Measurements from ENCODE around the gene ADM5. TPM values are rescaled to one million over a fixed set of nuclear protein-coding genes. Genes with fewer than 3 reads are reported as not detected.

The ADM5 gene
- total and polyA plus RNA-seq, 2 experiments from 2014 or later, result 2.8 to 5.7 TPM

DNA sequence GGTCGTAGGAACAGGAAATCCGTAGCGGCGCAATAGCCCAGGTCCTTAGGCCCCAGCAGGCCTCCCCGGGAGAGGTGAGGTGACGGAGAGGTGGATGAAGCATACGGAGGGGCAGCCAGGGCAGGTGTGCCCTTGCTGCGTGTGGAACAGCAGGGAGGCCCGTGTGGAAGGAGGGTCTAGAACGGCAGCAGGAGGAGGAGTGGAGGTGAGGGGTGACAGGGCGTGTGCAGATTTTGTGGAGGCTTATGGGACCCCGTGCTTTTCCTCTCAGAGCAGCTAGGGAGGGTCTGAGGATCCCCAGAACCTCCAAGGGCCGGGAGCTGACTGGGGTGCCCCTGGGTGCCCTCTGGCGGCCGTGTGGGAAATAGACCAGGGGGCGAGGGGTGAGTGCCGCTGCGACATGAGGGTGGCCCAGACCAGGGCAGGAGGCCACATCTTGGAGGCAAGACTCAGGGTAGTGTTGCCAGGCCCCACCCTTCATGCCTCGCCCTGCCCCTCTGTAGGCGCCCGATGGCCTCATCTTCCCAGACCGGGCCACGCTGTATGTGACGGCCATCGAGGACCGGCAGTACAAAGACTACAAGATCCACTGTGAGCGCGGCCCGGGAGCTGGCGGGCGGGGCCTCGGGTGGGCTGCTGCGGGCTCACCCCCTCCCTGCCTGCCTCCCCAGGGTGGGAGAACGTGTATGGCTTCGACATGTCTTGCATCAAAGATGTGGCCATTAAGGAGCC, 5.0 kb upstream of the ADM5 start:
- peak overlapping the region; percentile 72 for H3K27ac ChIP-seq (ENCODE audit: low read depth)
- DNase-seq (ENCODE audit: low spot score) (peak; percentile 75), ATAC-seq (peak; percentile 59)
- H3K79me2 ChIP-seq (replicated peaks; ENCODE audit: insufficient read depth), result peaks cover 45% of the 10 kb centered on the region
- no peak overlapping the region for H3K4me2 ChIP-seq
- peaks cover 34% of the 10 kb centered on the region for H3K4me1 ChIP-seq (ENCODE audit: insufficient read depth)
- Mint-ChIP-seq H3K27ac (no peak overlapping the region), H3K4me3 (no peak overlapping the region), H3K4me1 (peaks cover 54% of the 10 kb centered on the region), H3K36me3 (ENCODE audit: low read depth) (peaks cover 70% of the 10 kb centered on the region), H3K27me3 (ENCODE audit: insufficient read depth, low read depth, poor library complexity) (peaks cover 36% of the 10 kb centered on the region), H3K9me3 (no peaks in the 10 kb centered on the region)
- no peaks in the 10 kb centered on the region for H3K9me2 ChIP-seq (ENCODE audit: insufficient read depth)
- H3K36me3 ChIP-seq (ENCODE audit: insufficient read depth), result peaks cover 44% of the 10 kb centered on the region
- H3K4me3 ChIP-seq, result no peak overlapping the region
- no peak overlapping the region for H2AFZ ChIP-seq
- H3F3A ChIP-seq (replicated peaks; ENCODE audit: low read depth), result peaks cover 71% of the 10 kb centered on the region
- no peaks in the 10 kb centered on the region for H3K27me3 ChIP-seq (ENCODE audit: insufficient read depth)
- peaks cover 56% of the 10 kb centered on the region for H4K20me1 ChIP-seq (replicated peaks; ENCODE audit: insufficient read depth)
- no peak for TF ChIP-seq EZH2phosphoT487 (IDR thresholded peaks at IDR 0.05; ENCODE audit: unreplicated experiment)
- TF ChIP-seq, protein P1, sequence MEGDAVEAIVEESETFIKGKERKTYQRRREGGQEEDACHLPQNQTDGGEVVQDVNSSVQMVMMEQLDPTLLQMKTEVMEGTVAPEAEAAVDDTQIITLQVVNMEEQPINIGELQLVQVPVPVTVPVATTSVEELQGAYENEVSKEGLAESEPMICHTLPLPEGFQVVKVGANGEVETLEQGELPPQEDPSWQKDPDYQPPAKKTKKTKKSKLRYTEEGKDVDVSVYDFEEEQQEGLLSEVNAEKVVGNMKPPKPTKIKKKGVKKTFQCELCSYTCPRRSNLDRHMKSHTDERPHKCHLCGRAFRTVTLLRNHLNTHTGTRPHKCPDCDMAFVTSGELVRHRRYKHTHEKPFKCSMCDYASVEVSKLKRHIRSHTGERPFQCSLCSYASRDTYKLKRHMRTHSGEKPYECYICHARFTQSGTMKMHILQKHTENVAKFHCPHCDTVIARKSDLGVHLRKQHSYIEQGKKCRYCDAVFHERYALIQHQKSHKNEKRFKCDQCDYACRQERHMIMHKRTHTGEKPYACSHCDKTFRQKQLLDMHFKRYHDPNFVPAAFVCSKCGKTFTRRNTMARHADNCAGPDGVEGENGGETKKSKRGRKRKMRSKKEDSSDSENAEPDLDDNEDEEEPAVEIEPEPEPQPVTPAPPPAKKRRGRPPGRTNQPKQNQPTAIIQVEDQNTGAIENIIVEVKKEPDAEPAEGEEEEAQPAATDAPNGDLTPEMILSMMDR (conservative IDR thresholded peaks at IDR 0.05; ENCODE audit: low read depth in 2 of 2), result peak; percentile 60 to 70
- no peak for TF ChIP-seq ZNF331 (CRISPR knock-in tag; IDR thresholded peaks at IDR 0.05; ENCODE audit: low read depth)
- TF ChIP-seq JUNB (IDR thresholded peaks at IDR 0.05; ENCODE audit: unreplicated experiment), result no peak
- TF ChIP-seq ZNF114 (CRISPR knock-in tag; IDR thresholded peaks at IDR 0.05), result no peak

DNA sequence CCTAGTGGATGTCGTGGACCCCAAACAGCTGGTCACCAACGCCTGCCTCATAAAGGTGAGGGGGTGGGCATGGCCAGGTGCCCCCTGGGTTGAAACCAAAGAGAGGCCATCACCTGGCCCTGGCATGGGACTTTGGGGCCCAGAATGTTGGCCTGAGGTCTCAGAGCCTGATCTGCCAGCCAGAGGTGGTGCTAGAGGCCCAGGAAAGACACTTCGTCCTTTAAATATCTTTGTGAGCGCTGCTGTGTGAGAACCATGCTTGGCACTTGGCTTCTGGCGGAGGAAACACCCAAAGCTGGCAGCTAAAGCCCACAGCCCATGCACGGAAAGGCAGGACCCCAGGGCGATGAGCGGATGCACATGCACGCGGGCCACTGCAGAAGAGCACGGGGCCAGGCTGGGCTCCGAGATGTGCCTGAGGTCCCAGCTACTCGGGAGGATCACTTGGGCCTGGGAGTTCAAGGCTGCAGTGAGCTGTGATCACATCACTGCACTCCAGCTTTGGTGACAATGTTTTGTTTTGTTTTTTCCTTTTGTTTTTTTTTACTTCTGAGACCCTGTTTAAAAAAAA, 4.3 kb upstream of the ADM5 start:
- Histone ChIP-seq H3K9me2 (ENCODE audit: insufficient read depth) (no peaks in the 10 kb centered on the region), H3K36me3 (ENCODE audit: insufficient read depth) (peaks cover 44% of the 10 kb centered on the region), H3K27ac (ENCODE audit: low read depth) (peak overlapping the region; percentile 72), H3K27me3 (ENCODE audit: insufficient read depth) (no peaks in the 10 kb centered on the region), H4K20me1 (replicated peaks; ENCODE audit: insufficient read depth) (peaks cover 55% of the 10 kb centered on the region), H3K4me2 (no peak overlapping the region), H3K4me3 (no peak overlapping the region), H3K4me1 (ENCODE audit: insufficient read depth) (peaks cover 28% of the 10 kb centered on the region), H3F3A (replicated peaks; ENCODE audit: low read depth) (peaks cover 72% of the 10 kb centered on the region), H3K79me2 (replicated peaks; ENCODE audit: insufficient read depth) (peaks cover 38% of the 10 kb centered on the region), H2AFZ (no peak overlapping the region)
- ATAC-seq (no peak), DNase-seq (ENCODE audit: low spot score) (no peak)
- Mint-ChIP-seq H3K4me3 (peak overlapping the region; percentile 26; the same call in 1 of the 3 replicates), H3K9me3 (no peaks in the 10 kb centered on the region; the same call in 2 of the 3 replicates), H3K27me3 (ENCODE audit: insufficient read depth, low read depth, poor library complexity) (peaks cover 38% of the 10 kb centered on the region), H3K4me1 (peaks cover 51% of the 10 kb centered on the region), H3K27ac (no peak overlapping the region), H3K36me3 (ENCODE audit: low read depth) (peaks cover 70% of the 10 kb centered on the region)
- TF ChIP-seq, protein P1 (conservative IDR thresholded peaks at IDR 0.05; ENCODE audit: low read depth in 2 of 2), result no peak
- TF ChIP-seq EZH2 (IDR thresholded peaks at IDR 0.05; ENCODE audit: low read depth, unreplicated experiment), result no peak
- TF ChIP-seq CREB1 (CRISPR knock-in tag; IDR thresholded peaks at IDR 0.05; ENCODE audit: low read depth), result no peak
- TF ChIP-seq, protein P2, sequence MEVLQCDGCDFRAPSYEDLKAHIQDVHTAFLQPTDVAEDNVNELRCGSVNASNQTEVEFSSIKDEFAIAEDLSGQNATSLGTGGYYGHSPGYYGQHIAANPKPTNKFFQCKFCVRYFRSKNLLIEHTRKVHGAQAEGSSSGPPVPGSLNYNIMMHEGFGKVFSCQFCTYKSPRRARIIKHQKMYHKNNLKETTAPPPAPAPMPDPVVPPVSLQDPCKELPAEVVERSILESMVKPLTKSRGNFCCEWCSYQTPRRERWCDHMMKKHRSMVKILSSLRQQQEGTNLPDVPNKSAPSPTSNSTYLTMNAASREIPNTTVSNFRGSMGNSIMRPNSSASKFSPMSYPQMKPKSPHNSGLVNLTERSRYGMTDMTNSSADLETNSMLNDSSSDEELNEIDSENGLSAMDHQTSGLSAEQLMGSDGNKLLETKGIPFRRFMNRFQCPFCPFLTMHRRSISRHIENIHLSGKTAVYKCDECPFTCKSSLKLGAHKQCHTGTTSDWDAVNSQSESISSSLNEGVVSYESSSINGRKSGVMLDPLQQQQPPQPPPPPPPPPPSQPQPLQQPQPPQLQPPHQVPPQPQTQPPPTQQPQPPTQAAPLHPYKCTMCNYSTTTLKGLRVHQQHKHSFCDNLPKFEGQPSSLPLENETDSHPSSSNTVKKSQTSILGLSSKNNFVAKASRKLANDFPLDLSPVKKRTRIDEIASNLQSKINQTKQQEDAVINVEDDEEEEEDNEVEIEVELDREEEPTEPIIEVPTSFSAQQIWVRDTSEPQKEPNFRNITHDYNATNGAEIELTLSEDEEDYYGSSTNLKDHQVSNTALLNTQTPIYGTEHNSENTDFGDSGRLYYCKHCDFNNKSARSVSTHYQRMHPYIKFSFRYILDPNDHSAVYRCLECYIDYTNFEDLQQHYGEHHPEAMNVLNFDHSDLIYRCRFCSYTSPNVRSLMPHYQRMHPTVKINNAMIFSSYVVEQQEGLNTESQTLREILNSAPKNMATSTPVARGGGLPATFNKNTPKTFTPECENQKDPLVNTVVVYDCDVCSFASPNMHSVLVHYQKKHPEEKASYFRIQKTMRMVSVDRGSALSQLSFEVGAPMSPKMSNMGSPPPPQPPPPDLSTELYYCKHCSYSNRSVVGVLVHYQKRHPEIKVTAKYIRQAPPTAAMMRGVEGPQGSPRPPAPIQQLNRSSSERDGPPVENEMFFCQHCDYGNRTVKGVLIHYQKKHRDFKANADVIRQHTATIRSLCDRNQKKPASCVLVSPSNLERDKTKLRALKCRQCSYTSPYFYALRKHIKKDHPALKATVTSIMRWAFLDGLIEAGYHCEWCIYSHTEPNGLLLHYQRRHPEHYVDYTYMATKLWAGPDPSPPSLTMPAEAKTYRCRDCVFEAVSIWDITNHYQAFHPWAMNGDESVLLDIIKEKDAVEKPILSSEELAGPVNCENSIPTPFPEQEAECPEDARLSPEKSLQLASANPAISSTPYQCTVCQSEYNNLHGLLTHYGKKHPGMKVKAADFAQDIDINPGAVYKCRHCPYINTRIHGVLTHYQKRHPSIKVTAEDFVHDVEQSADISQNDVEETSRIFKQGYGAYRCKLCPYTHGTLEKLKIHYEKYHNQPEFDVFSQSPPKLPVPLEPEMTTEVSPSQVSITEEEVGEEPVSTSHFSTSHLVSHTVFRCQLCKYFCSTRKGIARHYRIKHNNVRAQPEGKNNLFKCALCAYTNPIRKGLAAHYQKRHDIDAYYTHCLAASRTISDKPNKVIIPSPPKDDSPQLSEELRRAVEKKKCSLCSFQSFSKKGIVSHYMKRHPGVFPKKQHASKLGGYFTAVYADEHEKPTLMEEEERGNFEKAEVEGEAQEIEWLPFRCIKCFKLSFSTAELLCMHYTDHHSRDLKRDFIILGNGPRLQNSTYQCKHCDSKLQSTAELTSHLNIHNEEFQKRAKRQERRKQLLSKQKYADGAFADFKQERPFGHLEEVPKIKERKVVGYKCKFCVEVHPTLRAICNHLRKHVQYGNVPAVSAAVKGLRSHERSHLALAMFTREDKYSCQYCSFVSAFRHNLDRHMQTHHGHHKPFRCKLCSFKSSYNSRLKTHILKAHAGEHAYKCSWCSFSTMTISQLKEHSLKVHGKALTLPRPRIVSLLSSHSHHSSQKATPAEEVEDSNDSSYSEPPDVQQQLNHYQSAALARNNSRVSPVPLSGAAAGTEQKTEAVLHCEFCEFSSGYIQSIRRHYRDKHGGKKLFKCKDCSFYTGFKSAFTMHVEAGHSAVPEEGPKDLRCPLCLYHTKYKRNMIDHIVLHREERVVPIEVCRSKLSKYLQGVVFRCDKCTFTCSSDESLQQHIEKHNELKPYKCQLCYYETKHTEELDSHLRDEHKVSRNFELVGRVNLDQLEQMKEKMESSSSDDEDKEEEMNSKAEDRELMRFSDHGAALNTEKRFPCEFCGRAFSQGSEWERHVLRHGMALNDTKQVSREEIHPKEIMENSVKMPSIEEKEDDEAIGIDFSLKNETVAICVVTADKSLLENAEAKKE (CRISPR knock-in tag; IDR thresholded peaks at IDR 0.05), result no peak
- TF ChIP-seq ZNF331 (CRISPR knock-in tag; IDR thresholded peaks at IDR 0.05; ENCODE audit: low read depth), result no peak
- no peak for TF ChIP-seq EZH2phosphoT487 (IDR thresholded peaks at IDR 0.05; ENCODE audit: unreplicated experiment)
- no peak for TF ChIP-seq NANOG (IDR thresholded peaks at IDR 0.05; ENCODE audit: borderline replicate concordance)
- no peak for TF ChIP-seq STAT1 (IDR thresholded peaks at IDR 0.05; ENCODE audit: unreplicated experiment)

Measured in GM23338 (cell line).